ENCODE results near the gene SPOCK3.

GRCh38 chr4:167216783-167217182, 17.5 kb downstream of the SPOCK3 start:
- TF ChIP-seq CTCF (conservative IDR thresholded peaks at IDR 0.05; ENCODE audit: low read depth, low read length), result no peak
- TF ChIP-seq EZH2 (IDR thresholded peaks at IDR 0.05; ENCODE audit: low read length, unreplicated experiment), result no peak
- TF ChIP-seq EZH2phosphoT487 (IDR thresholded peaks at IDR 0.05; ENCODE audit: borderline replicate concordance, low read length), result no peak

Measured in PC-3 (cell line).